GM21526 (cell line): ENCODE measurements around the gene NFIX.

ENCODE experiments used
- ATAC-seq: cut with Tn5 transposase; IDR thresholded peaks from one replicate; pipeline ENCODE4 v1.9.1; 2021; ENCODE audit warnings: moderate library complexity; ENCODE audit not compliant: unreplicated experiment, low FRiP score

NFIX gene

DNA sequence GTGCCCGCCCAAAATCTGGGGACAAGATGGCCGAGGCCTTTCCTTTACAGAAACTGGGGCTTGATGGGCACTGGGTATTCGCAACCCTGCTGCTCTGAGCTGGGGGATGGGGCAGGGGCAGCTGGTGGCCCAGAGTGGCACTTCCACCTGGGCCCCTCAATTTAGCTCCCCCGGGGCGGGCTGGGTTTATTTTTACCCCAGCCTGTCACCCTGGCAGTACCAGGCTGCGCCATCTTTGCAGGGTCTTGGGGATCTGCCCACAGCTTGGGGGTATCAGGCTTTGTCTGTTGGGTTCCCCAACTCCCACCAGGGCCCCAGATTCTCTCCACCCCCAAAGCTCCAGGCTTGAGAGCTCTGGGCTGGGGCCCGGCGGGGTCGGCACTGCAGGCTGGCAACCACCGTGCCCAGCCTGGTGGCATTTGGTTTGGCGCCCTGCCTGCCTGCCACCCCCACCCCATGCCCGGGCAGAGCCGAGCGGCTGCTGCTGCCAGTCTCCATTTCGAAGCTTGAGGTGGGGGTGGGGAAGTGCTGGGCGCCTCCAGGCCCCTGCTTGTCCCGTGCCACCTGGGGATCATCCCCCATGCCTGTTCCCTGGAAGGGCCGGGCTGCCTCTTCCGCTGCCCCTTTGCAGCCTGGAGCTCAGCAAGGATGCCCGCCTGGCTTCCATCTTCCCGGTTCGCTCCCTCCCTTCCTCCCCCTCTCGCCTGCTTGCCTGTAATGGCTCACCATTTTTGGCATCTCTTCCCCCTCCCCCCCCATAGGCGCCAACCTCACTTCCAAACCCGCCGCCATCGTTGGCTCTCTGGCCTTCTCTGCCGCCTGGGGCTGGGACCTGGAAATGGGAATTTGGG, 11.4 kb downstream of the NFIX start:
- no peak for ATAC-seq

DNA sequence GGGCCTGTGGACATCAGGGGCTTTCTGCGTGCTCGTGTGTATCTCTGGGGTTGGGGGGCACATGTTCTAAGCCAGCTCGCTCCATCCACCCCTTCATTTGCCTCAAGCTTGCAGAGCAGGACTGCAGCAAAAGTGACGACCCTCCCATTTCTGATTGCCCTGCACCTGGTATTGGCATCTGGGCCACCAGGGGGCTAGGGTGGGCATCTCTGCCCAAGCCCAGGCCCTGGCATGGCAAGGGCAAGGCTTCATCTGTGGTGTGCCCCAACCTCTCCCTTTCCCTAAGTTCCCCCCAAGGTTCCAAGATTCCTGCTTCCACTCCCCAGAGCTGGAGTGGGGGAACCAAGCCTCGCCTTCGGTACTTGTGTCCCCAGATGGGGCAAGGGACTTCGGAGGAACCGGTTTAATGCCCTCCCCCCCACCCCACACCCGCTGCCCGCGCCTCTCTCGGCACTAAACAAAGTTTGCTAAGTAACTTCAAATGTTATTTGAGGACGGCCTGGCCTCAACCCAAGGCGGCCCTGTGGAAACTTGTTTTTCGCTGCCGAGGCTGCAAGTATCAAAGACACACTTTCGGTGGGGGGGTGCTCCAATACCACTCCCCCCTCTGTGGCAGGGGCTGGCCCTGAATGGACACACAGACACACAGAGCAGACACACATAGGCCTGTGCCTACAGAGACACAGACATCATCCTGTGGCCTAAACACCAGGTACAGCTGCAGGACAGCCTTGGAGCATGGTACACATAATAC, 12.2 kb downstream of the NFIX start:
- ATAC-seq, result no peak

DNA sequence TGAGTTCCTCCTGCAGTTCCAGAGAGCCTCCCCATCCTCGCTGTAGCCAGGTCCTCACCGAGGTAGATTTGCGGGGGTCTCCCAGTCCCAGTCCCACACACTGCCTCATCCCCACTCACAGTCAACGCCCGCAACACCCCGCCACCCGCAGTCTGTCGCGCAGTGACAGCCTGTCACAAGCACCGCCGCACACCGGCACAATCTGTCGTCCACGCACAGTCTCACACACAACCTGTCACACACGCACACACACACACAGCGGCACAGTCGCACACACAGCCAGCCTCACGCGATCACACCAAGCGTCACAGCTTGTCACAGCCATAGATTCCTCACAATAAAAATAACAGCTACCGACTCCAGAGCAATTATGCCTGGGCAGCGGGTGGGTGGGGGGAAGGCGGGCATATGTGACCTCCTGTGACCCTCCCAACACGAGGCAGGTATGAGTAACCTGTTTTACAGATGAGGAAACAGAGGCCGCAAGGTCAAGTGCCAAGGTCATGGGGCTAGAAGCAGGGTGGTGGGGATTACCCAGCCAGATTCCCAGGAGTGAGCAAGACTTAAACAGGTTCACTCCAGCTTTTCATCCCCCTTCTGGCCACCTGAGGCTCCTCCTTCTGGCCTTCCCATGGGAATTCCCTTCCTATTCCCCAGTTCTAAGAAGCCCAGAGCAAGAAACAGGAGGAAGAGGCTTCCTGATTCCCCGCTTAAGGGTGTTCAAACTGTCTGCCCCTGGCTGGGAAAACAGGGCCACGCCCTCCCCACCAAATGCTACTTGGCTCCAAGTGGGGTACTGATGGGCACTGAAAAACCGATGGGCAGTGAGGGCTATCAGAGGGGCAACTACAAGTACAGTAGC, 13.9 kb downstream of the NFIX start:
- no peak for ATAC-seq

DNA sequence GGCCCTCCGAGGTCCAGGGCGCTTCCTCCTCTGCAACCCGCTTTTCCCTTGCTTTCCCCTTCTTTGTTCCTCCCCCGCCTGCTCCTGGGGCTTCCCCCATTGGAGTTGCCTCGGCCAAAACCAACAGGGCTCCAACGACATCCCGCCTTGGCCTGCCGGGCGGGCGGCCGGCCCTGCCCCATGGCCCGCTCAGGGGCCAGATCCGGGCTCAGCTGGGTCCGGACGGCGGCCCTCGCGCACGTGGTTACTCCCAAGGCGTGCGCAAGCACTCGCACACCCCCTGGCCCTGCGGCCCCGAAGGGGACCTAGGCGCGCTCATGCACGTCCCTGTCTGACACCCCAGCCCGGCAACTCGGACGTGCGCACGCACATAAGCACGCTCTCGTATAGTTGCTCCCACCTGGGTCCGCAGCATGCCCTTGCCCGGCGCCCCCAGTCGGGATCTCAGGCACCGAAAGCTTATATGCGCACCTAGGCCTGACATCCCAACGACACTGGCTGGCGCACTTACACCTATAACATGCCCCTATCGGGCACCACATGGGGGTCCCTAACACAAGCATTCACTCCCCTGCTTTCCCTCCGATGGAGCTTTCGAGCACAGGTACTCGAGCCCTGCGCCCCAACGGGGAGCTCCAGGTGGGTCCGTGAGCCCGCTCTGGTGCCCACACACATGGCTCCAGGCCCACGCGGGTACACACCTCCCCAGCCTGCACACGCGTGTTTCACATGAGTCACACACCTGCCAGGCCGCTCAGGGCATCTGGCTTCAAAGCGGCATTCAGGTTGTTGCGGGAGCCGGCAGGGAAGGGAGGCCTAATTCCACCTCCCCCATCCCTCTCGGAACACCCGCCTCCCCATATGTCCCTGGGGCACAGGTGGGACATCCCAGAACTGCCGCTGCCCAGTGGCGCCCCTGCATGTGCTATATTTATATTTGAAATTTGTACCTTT, 15.0 kb downstream of the NFIX start:
- ATAC-seq, result no peak

DNA sequence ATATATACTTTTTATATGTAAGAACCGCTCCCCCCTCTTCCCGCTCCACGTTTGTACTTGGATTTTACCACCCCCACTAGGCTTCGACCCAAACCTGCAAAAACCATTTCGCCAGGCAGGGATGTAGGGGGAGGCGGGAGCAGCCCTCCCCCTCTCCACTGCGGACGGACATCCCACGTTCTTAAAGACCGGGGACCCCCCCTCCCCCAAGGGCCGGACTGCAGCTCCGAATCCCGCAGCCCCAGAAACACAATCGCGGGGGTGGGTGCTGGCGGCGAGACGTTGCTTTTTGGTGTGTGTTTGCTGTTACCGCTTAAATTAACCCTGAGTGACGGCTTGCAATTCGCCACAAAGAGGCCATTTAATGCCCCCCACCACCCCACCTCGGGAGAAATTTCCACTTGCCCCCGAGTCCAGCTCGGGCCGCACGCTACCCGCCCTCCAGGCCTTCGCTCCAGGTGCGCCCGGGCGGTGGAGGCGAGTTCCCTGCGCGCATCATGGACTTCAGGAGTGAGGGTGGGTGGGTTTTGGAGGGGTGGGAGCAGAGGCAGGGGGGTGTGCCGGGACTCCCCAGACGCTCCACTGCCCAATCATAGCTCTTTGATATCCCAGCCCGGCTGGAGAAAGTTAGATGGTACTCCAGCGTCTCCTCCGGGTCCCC, 15.8 kb downstream of the NFIX start:
- ATAC-seq, result no peak

DNA sequence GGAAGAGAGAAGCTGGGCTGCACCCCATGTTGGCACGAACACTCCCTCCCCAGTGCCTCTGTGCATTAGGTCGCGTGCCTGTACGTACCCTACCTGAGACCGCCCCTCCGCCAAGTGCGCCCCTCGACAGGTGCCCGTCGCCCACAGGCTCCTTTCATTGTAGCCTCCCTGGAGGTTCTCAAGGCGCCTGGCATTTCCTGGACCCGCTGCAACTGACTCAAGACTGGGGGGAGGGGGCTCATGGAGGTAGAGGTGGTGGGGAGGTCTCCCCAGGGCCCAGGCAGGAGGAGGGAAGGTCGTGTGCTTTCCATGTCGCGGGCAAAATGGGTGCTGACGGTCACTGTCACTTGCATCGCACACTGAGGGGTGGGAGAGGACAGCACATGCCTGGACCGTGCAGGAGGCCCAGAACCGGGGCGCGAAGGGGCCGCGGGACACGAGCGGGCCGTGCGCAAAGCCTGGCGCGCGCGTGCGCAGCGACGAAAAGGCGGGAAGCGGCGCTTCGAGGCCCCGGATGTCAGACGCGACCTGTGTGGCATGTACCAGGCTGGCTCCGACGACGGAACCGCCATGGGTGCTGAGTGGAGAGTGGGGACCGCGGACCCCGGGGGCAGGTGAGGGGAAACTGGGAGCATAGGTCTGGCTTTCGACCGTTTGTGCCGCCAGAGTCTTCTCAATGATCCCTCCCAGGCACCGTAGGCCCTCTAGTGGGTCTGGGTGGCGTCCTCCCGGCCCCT, 16.5 kb downstream of the NFIX start:
- ATAC-seq, result no peak

DNA sequence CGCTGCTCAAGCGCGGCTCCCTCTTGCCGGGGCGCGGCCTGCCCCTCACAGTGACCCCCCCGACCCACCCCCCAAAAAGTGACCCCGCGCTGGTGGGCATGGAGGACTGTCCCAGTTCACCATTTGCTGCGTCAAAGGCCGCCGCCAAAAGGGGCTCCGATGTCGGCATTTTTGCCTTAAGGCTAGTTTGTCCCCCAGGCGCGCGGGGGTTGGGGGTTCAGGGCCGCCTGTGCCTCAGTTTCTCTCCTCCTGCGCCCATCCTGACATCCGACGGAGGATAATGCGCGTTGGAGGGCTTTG, 17.1 kb downstream of the NFIX start:
- ATAC-seq, result no peak

DNA sequence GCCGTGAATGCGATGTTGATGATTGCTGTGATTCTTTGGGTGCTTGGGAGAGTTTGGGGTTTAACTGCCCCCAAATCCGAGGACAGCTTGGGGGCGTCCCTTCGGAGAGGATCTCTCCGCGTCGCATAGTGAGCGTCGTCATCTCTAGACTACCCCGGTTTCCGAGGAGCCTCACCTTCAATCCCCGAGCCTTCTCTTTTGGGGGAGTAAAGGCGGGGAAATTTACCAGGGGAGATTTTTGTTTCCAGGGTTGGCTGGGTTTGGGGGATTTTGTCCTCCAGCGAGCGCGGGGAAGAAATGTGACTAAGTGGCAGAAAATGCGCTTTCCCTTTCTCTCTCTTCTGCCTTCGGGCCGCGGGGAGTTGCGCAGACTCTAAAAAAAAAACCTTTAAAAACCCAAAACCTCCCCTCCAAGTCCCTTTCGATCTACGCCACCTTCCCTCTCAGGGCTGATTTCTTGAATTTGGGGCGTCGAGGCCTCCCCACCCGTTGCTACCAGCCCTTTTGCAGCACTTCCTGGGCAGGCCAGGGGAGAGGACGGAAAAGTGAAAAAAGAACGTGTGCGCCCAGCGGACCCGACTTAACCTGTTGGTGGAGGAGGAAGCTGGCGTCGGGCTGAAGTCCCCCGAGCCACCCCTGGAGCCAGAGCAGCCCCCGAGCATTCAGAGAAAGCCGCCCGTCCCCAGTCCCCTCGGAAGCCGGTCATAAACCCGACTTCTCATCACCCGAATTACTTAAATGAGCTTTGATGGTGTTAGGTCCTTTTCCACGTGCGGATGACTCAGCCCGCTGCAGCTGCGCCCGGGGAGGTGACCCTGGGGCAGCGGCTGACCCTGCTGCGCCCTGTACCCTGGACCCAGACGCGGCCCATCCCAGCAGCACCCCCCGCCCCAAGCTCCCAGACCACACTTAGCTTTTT, 17.7 kb downstream of the NFIX start:
- no peak for ATAC-seq

DNA sequence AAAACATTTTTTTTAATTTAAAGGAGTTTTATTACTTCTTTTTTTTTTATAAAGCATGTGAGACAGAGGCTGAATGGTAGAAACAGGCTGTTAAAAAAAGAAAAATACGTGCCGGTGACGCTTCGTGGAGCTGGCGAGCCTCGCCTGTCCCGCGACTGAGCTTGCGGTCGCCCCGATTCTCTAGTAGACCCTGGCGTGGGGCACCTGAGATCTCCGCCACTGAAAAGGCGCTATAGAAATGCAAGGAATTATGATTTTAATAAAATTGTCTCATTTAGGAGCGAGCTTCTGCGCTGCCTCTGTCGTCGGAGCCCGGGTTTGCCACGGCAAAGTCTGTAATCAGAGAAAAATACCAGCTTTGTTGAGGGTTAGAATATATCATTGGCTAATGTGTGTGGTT, 18.4 kb downstream of the NFIX start:
- ATAC-seq, result no peak

DNA sequence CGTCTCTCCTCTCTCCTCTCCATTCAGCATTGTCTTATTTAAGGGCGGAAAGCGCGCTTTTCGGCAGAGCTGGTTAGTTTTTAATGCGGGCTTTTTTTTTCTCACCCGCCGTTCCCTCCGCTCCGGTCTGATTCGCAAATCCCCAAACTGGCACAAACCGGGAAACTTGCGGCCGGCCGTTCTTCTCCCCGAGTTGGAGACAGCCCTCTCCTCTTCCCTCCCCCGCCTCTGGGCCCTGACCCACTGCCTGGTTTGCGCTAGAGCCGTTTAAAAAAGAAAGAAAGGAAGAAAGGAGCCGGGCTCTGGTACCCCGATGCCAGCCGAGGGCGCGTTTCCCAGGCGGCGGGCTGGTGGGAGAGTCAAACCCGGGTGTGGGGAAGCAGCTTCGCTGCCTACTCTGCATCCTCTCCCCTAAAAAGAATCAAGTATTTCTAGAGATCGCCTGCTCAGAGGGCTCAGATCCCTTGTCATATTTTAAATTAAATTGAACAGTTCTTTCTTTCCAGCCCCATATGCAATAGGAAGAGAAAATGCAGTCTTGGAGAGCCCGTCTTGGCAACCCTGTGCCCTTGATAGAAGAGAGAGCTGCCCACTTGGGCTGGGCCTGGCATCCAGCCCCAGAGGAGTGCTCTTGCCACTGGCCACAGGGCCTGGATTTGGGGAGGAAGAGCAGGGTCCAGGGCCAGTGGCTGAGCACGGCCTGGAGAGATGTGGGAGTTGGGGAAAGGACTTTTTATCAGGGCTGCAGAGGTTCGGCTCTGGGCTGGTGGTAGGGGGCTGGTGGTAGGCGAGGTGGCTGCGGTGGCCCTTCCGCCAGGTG, 19.0 kb downstream of the NFIX start:
- no peak for ATAC-seq

DNA sequence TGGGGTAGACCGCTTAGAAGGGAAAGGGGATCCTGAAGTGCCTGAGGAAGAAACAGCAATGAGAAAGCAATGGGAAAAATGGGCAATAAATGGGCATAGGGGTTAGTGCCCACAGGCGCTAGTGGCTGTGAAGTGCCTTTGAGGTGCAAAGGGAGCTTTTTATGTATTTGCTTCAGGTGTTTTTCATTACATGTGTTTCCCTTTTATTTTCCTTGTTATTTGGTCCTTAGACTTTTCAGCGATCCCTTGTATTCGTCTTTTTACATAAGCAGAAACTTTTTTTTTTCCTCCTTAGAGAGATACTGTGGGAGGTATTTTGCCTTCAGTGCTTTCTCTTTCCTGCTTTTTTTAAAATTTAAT, 19.6 kb downstream of the NFIX start:
- ATAC-seq, result no peak

DNA sequence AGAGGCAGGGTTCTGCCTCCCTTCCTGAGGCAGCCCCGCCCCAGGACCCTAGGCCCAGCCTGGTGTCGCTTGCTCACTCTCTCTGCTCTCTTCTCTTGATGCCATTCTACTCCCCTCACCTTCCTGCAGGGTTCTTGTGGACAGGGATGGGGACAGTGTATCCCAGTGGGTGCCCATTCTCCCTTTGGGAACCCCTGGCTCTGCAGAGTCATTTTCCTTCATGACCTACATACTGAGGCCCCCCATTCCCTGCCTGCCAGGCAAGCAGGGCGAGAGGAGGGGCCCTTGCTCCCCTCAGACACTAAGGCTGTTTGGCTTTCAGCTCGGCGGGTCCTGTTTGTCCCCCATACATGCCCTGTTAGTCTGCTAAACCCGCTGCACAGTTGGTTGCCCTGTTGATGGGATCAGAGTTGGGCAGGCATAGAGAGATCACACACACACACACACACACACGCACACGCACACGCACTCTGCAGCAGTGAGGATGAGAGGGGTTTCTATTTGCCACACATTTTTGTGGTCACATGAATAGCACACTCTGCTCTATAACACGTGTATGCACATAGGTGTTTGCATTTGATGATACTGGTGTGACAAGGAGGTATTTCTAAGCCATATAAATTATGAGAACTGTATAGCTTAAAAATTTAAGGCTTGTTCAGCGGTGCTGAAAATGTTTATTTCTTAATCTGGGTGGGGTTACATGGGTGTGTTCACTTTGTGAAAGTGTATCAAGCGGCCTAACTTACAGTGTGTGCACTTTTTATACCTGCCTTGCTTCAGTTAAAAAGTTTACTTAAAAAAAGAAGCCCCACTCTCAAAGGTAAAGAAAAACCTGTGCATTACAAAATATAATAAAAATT, 20.3 kb downstream of the NFIX start:
- ATAC-seq, result no peak

DNA sequence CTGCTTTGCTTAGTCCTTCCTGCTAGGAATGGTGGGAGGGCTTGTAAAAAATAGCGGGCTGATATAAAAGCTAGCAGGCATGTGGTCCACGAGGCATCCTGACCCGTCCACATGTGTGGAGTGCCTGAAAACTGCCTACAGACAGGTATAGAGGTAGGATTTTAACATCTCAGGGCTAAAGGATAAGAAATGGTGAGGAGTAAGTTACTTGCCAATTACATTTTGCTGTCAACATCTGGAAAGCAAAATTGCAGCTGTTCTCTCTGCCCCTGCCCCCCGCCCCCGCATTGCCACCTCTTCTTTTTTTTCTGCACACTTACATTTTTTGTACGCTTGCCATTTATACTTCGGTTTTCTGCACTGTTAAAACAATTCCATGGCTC, 21.0 kb downstream of the NFIX start:
- no peak for ATAC-seq

DNA sequence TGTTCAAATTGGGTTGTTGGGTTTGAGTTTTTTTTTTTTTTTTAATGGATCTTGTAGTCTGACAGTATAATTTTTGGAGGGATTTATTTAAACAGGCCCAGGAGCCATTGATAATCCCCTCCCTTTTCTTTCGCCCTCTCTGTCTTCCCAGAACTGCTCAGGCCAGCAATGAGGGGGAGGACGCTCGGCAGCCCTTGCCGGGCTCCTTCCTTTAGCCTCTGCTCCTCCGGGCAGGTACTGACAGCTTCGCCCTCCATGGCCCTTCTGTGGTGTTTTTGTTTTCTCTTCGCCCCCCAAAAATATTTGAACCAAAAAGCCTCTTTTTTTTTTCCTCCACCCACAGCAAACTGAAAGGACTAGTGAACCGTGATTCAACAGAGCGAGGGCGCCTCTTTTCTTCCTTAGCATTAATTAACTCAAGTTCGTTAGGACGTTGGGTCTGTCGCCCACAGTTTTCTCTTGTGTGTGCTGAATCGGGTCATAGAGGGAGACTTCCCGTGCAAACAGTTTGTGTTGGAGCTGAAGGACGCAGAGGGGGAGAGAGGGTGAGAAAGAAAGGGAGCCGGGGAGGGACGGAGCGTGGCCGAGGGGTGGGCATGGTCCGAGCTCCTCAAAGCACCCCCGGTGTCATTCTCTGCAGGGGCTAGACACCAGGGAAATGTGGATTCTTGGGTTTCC, 21.5 kb downstream of the NFIX start:
- ATAC-seq, result no peak

DNA sequence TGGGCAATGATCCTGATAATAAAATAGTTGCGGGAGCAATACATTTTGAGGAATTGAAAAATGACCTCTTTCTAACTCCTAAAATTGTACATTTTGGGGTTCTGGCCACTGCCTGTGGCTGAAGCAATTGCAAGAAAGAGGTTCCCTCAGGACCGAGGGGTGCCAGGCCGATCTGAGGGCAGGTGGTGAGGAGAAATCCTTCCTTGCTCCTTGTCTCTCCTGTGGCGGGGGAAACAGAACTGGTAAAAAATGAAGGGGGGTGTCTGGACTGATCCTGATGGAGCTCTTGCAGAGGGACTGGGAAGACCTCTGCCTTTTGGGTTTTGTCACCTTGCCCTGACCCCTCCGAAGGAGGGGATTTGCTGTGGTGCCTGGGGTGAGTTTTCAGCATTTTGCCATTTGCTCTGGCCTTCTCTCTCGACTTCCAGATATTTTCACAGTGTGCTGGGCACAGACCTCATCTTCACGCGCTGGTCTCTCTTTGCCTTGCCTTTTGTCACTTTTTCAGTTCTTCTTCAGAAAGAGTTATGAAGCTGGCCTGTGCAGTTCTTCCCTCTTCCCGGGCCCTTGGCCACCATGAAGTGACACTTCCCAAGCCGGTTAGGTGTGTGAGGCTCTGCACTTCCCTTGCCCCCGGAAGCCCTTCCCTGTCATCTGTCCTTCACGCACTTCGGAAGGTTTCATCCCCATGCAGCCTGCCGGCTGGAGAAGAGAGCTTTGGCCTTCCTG, 22.2 kb downstream of the NFIX start:
- no peak for ATAC-seq
